ENCODE measurements around the gene TMED10.

DNA sequence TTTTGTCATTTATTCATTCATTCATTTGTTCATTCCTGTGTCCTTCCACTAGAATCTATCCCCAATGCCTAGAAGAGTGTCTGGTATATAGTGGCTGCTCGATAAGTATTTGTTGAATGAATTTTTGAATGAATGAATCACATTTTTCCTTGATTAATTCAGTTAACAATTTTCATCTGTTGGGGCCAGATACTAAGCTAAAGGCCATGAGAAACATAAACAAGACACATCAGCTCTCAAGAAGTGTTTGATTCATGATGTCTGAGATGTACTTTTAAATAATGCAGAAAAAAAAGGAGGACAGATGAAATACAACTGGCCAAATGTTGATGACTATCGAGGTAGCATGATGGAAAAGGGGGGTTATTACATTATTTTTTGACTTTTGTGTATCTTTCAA, 48.1 kb upstream of the TMED10 start:
- TF ChIP-seq, protein P1, sequence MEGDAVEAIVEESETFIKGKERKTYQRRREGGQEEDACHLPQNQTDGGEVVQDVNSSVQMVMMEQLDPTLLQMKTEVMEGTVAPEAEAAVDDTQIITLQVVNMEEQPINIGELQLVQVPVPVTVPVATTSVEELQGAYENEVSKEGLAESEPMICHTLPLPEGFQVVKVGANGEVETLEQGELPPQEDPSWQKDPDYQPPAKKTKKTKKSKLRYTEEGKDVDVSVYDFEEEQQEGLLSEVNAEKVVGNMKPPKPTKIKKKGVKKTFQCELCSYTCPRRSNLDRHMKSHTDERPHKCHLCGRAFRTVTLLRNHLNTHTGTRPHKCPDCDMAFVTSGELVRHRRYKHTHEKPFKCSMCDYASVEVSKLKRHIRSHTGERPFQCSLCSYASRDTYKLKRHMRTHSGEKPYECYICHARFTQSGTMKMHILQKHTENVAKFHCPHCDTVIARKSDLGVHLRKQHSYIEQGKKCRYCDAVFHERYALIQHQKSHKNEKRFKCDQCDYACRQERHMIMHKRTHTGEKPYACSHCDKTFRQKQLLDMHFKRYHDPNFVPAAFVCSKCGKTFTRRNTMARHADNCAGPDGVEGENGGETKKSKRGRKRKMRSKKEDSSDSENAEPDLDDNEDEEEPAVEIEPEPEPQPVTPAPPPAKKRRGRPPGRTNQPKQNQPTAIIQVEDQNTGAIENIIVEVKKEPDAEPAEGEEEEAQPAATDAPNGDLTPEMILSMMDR (IDR thresholded peaks at IDR 0.05 in 8 of 11, conservative IDR thresholded peaks at IDR 0.05 in 3 of 11), result no peak
- TF ChIP-seq POLR2AphosphoS5 (IDR thresholded peaks at IDR 0.05), result no peak

All from spleen (tissue), 7 donors.